HG03045 (cell line): Measurements from ENCODE around the gene P3H2.
"Not testable (repeated sequence)": the region's sequence is repeated elsewhere in the genome, so short reads cannot be mapped to it uniquely, and the experiment has no call there.

Experiments
- ATAC-seq: cut with Tn5 transposase; IDR thresholded peaks from one replicate; pipeline ENCODE4 v1.9.1; 2021; ENCODE audit warnings: mild to moderate bottlenecking, moderate library complexity; ENCODE audit not compliant: unreplicated experiment

P3H2 gene

GRCh38 chr3:190120269-190121060 lies at the start of gene P3H2:
P3H2 (minus strand) TSS chr3:190120897; CDS start chr3:190120731, 166 bp downstream.
- ATAC-seq, result peak; percentile 72

- peak; percentile 62 for ATAC-seq
Observed at GRCh38 chr3:190169877-190170276, 49.2 kb upstream of the P3H2 start.

GRCh38 chr3:190169243-190169642 lies 48.5 kb upstream of the P3H2 start:
- ATAC-seq, result no peak

GRCh38 chr3:190167936-190168680 lies 47.4 kb upstream of the P3H2 start:
- ATAC-seq, result no peak

- ATAC-seq, result no peak
Observed at GRCh38 chr3:190166948-190167347, 46.3 kb upstream of the P3H2 start.

GRCh38 chr3:190165253-190165652 lies 44.6 kb upstream of the P3H2 start:
- no peak for ATAC-seq

- ATAC-seq, result not testable (repeated sequence)
Observed at GRCh38 chr3:190162013-190162412, 41.3 kb upstream of the P3H2 start.

GRCh38 chr3:190159902-190160435 lies 39.3 kb upstream of the P3H2 start:
- ATAC-seq, result no peak

- ATAC-seq, result no peak
Observed at GRCh38 chr3:190158261-190158660, 37.6 kb upstream of the P3H2 start.

GRCh38 chr3:190155752-190156151 lies 35.1 kb upstream of the P3H2 start:
- no peak for ATAC-seq

- ATAC-seq, result no peak
Observed at GRCh38 chr3:190150681-190151080, 30.0 kb upstream of the P3H2 start.

GRCh38 chr3:190149830-190150619 lies 29.3 kb upstream of the P3H2 start:
- ATAC-seq, result not testable (repeated sequence)

GRCh38 chr3:190144793-190145192 lies 24.1 kb upstream of the P3H2 start:
- ATAC-seq, result not testable (repeated sequence)

GRCh38 chr3:190142041-190142440 lies 21.3 kb upstream of the P3H2 start:
- no peak for ATAC-seq

- no peak for ATAC-seq
Observed at GRCh38 chr3:190139365-190139764, 18.7 kb upstream of the P3H2 start.

GRCh38 chr3:190132371-190132770 lies 11.7 kb upstream of the P3H2 start:
- ATAC-seq, result no peak

GRCh38 chr3:190131329-190131728 lies 10.6 kb upstream of the P3H2 start:
- no peak for ATAC-seq

- ATAC-seq, result no peak
Observed at GRCh38 chr3:190130696-190131095, 10.0 kb upstream of the P3H2 start.

- no peak for ATAC-seq
Observed at GRCh38 chr3:190130037-190130436, 9.3 kb upstream of the P3H2 start.

GRCh38 chr3:190127797-190128196 lies 7.1 kb upstream of the P3H2 start:
- ATAC-seq, result no peak

GRCh38 chr3:190127195-190127594 lies 6.5 kb upstream of the P3H2 start:
- no peak for ATAC-seq
